ENCODE measurements around the gene SLC25A43. TPM values are rescaled to one million over a fixed set of nuclear protein-coding genes. Genes with fewer than 3 reads are reported as not detected.
A peak's percentile ranks its signal among the peaks of the same experiment; 100 is the strongest.

Gene SLC25A43
- total and polyA plus RNA-seq, 2 of the 8 experiments (the other 6 are each of a cell fraction or from before 2014, with no cell fraction given): 3.1 to 5.8 TPM

DNA sequence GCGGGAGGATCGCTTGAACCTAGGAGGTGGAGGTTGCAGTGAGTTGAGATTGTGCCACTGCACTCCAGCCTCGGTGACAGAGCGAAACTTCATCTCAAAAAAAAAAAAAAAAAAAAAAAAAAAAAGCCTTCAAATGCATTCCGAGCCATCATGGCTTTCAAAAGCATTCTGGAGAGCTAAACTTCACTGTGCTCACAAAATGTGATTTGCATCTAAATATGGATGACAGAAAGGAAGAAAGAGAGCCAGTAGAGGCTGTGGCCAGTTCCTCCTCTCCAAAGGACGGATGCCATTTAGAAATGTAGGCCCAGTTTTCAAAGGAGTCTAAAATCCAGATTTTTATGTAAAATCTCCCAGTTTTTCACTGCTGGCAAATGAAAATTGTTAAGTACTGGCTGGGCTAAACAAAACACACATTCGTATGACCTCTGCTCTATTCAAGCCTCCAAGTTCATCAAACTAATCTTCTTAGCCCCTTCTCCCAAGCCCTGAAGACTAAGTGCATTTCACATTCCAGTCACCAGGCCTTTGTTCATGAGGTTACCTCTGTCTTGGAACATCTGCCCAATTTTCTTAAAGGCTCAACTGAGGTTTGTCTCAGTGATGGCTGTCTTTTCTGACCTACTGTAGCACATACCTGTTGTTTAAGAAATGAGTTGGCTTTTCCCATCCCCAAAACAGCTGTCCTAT lies 22.0 kb downstream of the SLC25A43 start:
- Histone ChIP-seq H4K8ac (ENCODE audit: extremely low read depth, insufficient read depth, low read length) (no peak overlapping the region), H2BK20ac (ENCODE audit: low read length) (no peak overlapping the region), H3K79me1 (ENCODE audit: low read depth, low read length) (no peaks in the 10 kb centered on the region; the same call in 1 of the 2 replicates), H3K4me3 (ENCODE audit: extremely low read depth in 1 of 4, insufficient read depth in 2 of 4, low read depth in 3 of 4, low read length in 4 of 4) (no peak overlapping the region), H2BK120ac (replicated peaks; ENCODE audit: low read depth, low read length) (no peak overlapping the region), H3K56ac (replicated peaks; ENCODE audit: insufficient read length, low read depth, low read length) (no peak overlapping the region), H3K18ac (ENCODE audit: extremely low read depth, low read length) (no peak overlapping the region), H2BK5ac (ENCODE audit: low read depth, low read length) (no peak overlapping the region), H3K4me2 (ENCODE audit: insufficient read depth in 1 of 2, low read depth in 2 of 2, low read length in 2 of 2) (no peak overlapping the region), H3K14ac (ENCODE audit: insufficient read length) (no peak overlapping the region), H3K9ac (replicated peaks in 1 of 4; ENCODE audit: extremely low read depth in 1 of 4, low read depth in 3 of 4, low read length in 3 of 4) (no peak overlapping the region), H4K5ac (ENCODE audit: insufficient read length, low read depth, low read length) (no peak overlapping the region), H3K23ac (ENCODE audit: insufficient read length) (no peak overlapping the region), H4K91ac (replicated peaks; ENCODE audit: insufficient read length, low read length) (no peak overlapping the region), H2AFZ (ENCODE audit: low read length) (no peak overlapping the region), H3K27ac (ENCODE audit: low read depth, low read length) (no peak overlapping the region), H3K27me3 (replicated peaks in 1 of 4; ENCODE audit: control insufficient read depth in 3 of 4, extremely low read depth in 1 of 4, insufficient read depth in 3 of 4, low read length in 3 of 4) (no peaks in the 10 kb centered on the region), H3K23me2 (ENCODE audit: low read depth, low read length) (no peaks in the 10 kb centered on the region), H3K4me1 (replicated peaks in 1 of 4; ENCODE audit: control insufficient read depth in 3 of 4, insufficient read depth in 4 of 4, low read length in 3 of 4) (no peaks in the 10 kb centered on the region; a peak in 2 of 7 replicates), H2BK12ac (ENCODE audit: low read depth, low read length) (no peak overlapping the region), H3K36me3 (ENCODE audit: control insufficient read depth in 2 of 4, insufficient read depth in 4 of 4, low read length in 3 of 4) (no peaks in the 10 kb centered on the region; a peak in 1 of 8 replicates), H3K79me2 (ENCODE audit: control insufficient read depth in 1 of 2, insufficient read depth in 2 of 2, low read length in 2 of 2) (no peaks in the 10 kb centered on the region), H2AK5ac (ENCODE audit: low read depth, low read length) (no peak overlapping the region), H2BK15ac (ENCODE audit: low read length) (no peak overlapping the region), H3K9me3 (ENCODE audit: insufficient read depth in 2 of 2, low read depth in 1 of 2, low read length in 1 of 2) (no peaks in the 10 kb centered on the region), H4K20me1 (replicated peaks in 1 of 2; ENCODE audit: control insufficient read depth in 1 of 2, insufficient read depth in 2 of 2, low read length in 2 of 2) (no peaks in the 10 kb centered on the region), H3K4ac (replicated peaks; ENCODE audit: insufficient read length, low read depth, low read length) (no peak overlapping the region)
- FAIRE-seq (peak; percentile 39), DNase-seq (ENCODE audit: low read depth in 1 of 2, low spot score in 2 of 2) (no peak)
- CTCF ChIA-PET (ENCODE audit: partially characterized antibody): interaction anchor here (0.7 kb wide), 2 partner anchors 48 to 358 kb away, joined by 3 to 4 read pairs; no protein-coding TSS in a partner anchor
- 89% methylated on average over 2 of the region's 7 CpGs; no CpG with 5 or more reads in 1 of the 2 experiments for WGBS, 2 experiments (ENCODE audit: extremely low coverage in 1 of 2, insufficient coverage in 1 of 2, insufficient read length in 1 of 2, insufficient replicate concordance in 2 of 2, low coverage in 1 of 2, low lambda C conversion rate in 2 of 2, missing lambda C conversion rate in 1 of 2)
- POLR2A ChIA-PET (ENCODE audit: partially characterized antibody): no interaction called here
- TF ChIP-seq SAP30 (IDR thresholded peaks at IDR 0.05; ENCODE audit: insufficient read depth, insufficient replicate concordance, low read length): no peak
- no peak for TF ChIP-seq EZH2 (IDR thresholded peaks at IDR 0.05; ENCODE audit: low read depth, low read length, severe bottlenecking)
- TF ChIP-seq SP1 (IDR thresholded peaks at IDR 0.05; ENCODE audit: low read depth, low read length): no peak
- TF ChIP-seq SRF (IDR thresholded peaks at IDR 0.05; ENCODE audit: low read depth, low read length): no peak
- TF ChIP-seq CTBP2 (IDR thresholded peaks at IDR 0.05; ENCODE audit: borderline replicate concordance, insufficient read depth, insufficient read length, low read length): no peak
- TF ChIP-seq GABPA (IDR thresholded peaks at IDR 0.05; ENCODE audit: borderline replicate concordance, insufficient read depth, low read length): no peak
- no peak for TF ChIP-seq RFX5 (IDR thresholded peaks at IDR 0.05; ENCODE audit: borderline replicate concordance, low read depth, low read length)
- TF ChIP-seq CBX8 (IDR thresholded peaks at IDR 0.05; ENCODE audit: borderline replicate concordance, low read depth, low read length): no peak
- no peak for TF ChIP-seq EGR1 (IDR thresholded peaks at IDR 0.05; ENCODE audit: borderline replicate concordance, low read depth, low read length)
- TF ChIP-seq RAD21 (IDR thresholded peaks at IDR 0.05 in 1 of 2, conservative IDR thresholded peaks at IDR 0.05 in 1 of 2; ENCODE audit: low read depth in 2 of 2, low read length in 2 of 2): no peak
- TF ChIP-seq SIX5 (IDR thresholded peaks at IDR 0.05; ENCODE audit: low read depth, low read length): no peak
- no peak for TF ChIP-seq CHD1 (IDR thresholded peaks at IDR 0.05; ENCODE audit: low read depth, low read length)
- TF ChIP-seq PHF8 (conservative IDR thresholded peaks at IDR 0.05; ENCODE audit: low read depth, low read length): no peak
